ENCODE measurements around the gene MOBP.
"Not testable (repeated sequence)": the region's sequence is repeated elsewhere in the genome, so short reads cannot be mapped to it uniquely, and the experiment has no call there.

MOBP gene

GRCh38 chr3:39467394-39468107, at the start of gene MOBP:
TSS of gene MOBP (plus strand) at chr3:39467680. CDS start at chr3:39502070, 34,390 bp downstream.
- DNase-seq = no peak

GRCh38 chr3:39418556-39419225, 48.8 kb upstream of the MOBP start:
- not testable (repeated sequence) for DNase-seq

- no peak for DNase-seq
Measured at GRCh38 chr3:39419742-39420315, 47.7 kb upstream of the MOBP start.

- DNase-seq = no peak
Measured at GRCh38 chr3:39420543-39420942, 46.9 kb upstream of the MOBP start.

- DNase-seq = no peak
Measured at GRCh38 chr3:39423436-39423970, 44.0 kb upstream of the MOBP start.

GRCh38 chr3:39426312-39426711, 41.2 kb upstream of the MOBP start:
- DNase-seq = no peak

GRCh38 chr3:39427506-39427905, 40.0 kb upstream of the MOBP start:
- no peak for DNase-seq

GRCh38 chr3:39428745-39429201, 38.7 kb upstream of the MOBP start:
- no peak for DNase-seq

GRCh38 chr3:39429466-39429865, 38.0 kb upstream of the MOBP start:
- DNase-seq = no peak

GRCh38 chr3:39432342-39432741, 35.1 kb upstream of the MOBP start:
- no peak for DNase-seq

- no peak for DNase-seq
Measured at GRCh38 chr3:39433642-39434041, 33.8 kb upstream of the MOBP start.

- no peak for DNase-seq
Measured at GRCh38 chr3:39434574-39434973, 32.9 kb upstream of the MOBP start.

- DNase-seq = no peak
Measured at GRCh38 chr3:39435006-39435748, 32.3 kb upstream of the MOBP start.

- no peak for DNase-seq
Measured at GRCh38 chr3:39438880-39439279, 28.6 kb upstream of the MOBP start.

GRCh38 chr3:39440316-39440715, 27.2 kb upstream of the MOBP start:
- DNase-seq = no peak

- DNase-seq = no peak
Measured at GRCh38 chr3:39443530-39443929, 23.9 kb upstream of the MOBP start.

- DNase-seq = no peak
Measured at GRCh38 chr3:39445927-39446326, 21.6 kb upstream of the MOBP start.

GRCh38 chr3:39446444-39446843, 21.0 kb upstream of the MOBP start:
- no peak for DNase-seq

GRCh38 chr3:39447637-39448483, 19.6 kb upstream of the MOBP start:
- DNase-seq = peak; percentile 47 to 66

- no peak for DNase-seq
Measured at GRCh38 chr3:39448506-39449233, 18.8 kb upstream of the MOBP start.

GRCh38 chr3:39449796-39450195, 17.7 kb upstream of the MOBP start:
- no peak for DNase-seq
